H1 (cell line): ENCODE data around the gene ATP2B1. TPM values are rescaled to one million over a fixed set of nuclear protein-coding genes. Genes with fewer than 3 reads are reported as not detected.

Experiments
- polyA plus RNA-seq, 7 experiments: library from polyadenylated mRNA; depleted of rRNA in 3 of 7; stranded (reverse) in 5 of 7; unstranded in 2 of 7; fragments of >200 nt in 5 of 7; fragments of 200-250 nt in 2 of 7; gene quantifications; 1 replicate in 5 of 7; 2 replicates in 1 of 7; 4 replicates in 1 of 7; pipeline versions ENCODE4 v1.2.1 to v1.2.3, GENCODE V29; 2011 to 2013; ENCODE audit warnings: missing spikeins in 2 of 7, mixed read lengths in 2 of 7
- total RNA-seq: library from RNA; stranded (reverse); fragmentation: NEBNext Ultra II Directional; extraction: Animal tissue kit (Norgen Biotek cat#: 25700); gene quantifications from 2 replicates; pipeline ENCODE4 v1.2.1, GENCODE V29; 2021
- TF ChIP-seq, protein P1 (sequence below), 3 experiments: IDR thresholded peaks; 1 replicate in 2 of 3; 2 replicates in 1 of 3; pipeline versions ENCODE4 v1.5.1 to v1.6.1; 2011; ENCODE audit warnings: low read length in 3 of 3, mild to moderate bottlenecking in 3 of 3, inconsistent platforms in 2 of 3, low read depth in 1 of 3, moderate library complexity in 1 of 3; ENCODE audit not compliant: insufficient read depth in 1 of 3; ENCODE audit errors: control extremely low read depth in 1 of 3

The ATP2B1 gene
- total and polyA plus RNA-seq, 2 of the 8 experiments (the other 6 are each of a cell fraction or from before 2014, with no cell fraction given): 4.3 to 32.0 TPM

DNA sequence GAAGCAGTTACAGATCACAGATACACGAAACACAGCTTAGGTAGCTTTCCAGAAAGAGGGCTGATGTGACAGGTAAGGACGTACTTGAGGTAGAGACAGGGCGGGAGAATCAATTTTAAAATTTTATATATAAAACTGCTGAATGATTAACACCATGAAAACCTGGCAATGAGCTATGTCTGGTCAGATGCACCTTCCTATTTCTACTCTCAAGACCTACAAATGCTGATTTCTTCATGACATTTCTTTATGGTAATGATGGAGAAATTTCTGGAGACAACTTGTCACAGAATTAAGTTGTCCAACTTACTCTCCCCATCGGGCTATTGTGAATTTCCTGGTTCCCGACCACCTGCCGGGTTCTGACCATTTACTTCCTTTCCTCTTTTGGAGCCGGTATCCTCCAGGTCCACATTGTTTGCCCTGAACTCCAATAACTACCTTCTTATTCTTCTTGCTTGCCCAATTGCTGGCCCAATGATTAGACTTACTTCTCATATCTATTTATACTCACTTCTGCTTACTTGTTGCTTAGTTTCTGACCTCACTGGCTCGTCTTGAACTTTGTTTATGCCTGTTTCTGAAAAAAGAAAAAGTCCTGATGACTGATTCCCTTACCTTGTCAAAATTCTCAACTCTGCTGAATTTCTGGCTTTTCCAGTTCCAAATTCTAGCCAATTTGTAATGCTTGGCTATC, 12.8 kb upstream of the ATP2B1 start (continued):
- TF ChIP-seq, protein P1, sequence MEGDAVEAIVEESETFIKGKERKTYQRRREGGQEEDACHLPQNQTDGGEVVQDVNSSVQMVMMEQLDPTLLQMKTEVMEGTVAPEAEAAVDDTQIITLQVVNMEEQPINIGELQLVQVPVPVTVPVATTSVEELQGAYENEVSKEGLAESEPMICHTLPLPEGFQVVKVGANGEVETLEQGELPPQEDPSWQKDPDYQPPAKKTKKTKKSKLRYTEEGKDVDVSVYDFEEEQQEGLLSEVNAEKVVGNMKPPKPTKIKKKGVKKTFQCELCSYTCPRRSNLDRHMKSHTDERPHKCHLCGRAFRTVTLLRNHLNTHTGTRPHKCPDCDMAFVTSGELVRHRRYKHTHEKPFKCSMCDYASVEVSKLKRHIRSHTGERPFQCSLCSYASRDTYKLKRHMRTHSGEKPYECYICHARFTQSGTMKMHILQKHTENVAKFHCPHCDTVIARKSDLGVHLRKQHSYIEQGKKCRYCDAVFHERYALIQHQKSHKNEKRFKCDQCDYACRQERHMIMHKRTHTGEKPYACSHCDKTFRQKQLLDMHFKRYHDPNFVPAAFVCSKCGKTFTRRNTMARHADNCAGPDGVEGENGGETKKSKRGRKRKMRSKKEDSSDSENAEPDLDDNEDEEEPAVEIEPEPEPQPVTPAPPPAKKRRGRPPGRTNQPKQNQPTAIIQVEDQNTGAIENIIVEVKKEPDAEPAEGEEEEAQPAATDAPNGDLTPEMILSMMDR (IDR thresholded peaks at IDR 0.05; ENCODE audit: control extremely low read depth in 1 of 3, insufficient read depth in 1 of 3, low read depth in 1 of 3, low read length in 3 of 3): no peak
